ENCODE measurements around the gene ARSH.

- TF ChIP-seq, protein P1, sequence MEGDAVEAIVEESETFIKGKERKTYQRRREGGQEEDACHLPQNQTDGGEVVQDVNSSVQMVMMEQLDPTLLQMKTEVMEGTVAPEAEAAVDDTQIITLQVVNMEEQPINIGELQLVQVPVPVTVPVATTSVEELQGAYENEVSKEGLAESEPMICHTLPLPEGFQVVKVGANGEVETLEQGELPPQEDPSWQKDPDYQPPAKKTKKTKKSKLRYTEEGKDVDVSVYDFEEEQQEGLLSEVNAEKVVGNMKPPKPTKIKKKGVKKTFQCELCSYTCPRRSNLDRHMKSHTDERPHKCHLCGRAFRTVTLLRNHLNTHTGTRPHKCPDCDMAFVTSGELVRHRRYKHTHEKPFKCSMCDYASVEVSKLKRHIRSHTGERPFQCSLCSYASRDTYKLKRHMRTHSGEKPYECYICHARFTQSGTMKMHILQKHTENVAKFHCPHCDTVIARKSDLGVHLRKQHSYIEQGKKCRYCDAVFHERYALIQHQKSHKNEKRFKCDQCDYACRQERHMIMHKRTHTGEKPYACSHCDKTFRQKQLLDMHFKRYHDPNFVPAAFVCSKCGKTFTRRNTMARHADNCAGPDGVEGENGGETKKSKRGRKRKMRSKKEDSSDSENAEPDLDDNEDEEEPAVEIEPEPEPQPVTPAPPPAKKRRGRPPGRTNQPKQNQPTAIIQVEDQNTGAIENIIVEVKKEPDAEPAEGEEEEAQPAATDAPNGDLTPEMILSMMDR (IDR thresholded peaks at IDR 0.05) = no peak
- TF ChIP-seq POLR2A (IDR thresholded peaks at IDR 0.05) = no peak
These were observed 38.8 kb upstream of the ARSH start for GRCh38 chrX:2967584-2967983.

All from stomach (tissue), 4 donors.